Measurements from ENCODE around the gene MTX3.

The MTX3 gene

DNA sequence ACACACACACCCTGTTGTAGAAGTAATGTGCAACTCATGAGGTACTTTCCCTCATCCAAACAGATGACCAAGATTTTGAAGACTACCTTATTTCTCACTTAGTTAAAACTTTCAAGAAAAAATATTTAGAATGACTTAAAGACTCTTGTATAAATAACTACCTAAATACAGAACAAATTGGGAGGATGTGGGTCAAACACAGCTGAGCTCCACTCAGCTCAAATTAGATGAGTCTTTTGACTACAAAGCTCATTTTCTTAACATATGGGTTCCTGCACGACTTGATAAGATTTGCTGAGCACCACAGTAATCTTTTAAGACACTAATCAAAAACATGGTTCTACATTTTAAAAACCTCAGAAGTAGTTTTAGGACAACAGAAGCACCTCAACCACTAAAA, 8.9 kb downstream of the MTX3 start:
- no peak for DNase-seq

DNA sequence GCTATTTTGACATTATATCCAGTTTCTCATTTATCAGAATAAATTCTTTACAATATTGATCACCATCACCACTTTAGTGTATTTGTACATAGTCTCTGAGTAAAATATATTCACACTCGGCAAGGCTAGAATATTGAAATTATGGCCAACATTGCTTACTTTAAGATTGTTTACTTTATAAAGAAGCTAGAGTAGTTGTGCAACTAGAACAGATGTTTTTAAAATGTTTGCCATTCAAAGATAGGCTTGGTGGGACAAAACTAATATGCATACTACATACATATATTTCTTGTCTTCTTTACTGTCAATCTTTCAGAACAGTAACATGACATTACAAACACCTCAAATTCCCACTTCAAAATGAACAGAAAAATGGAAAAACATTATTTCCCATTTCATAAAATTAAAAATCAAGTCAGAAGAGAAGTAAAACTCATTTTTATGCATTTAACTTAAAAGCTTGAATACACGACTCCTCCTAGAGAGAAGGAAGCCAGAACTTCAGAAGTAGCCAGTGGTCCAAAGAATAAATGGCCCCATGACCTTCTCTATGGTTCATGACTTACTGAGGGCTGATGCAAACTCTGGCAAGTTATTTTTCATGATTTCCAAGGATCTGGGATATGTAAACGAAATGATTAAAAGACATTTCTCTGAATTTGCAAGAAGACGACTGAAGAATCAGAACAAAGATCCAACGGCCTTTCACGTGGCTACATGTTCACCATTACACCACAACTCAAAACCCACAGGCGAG, 14.1 kb downstream of the MTX3 start:
- no peak for DNase-seq

DNA sequence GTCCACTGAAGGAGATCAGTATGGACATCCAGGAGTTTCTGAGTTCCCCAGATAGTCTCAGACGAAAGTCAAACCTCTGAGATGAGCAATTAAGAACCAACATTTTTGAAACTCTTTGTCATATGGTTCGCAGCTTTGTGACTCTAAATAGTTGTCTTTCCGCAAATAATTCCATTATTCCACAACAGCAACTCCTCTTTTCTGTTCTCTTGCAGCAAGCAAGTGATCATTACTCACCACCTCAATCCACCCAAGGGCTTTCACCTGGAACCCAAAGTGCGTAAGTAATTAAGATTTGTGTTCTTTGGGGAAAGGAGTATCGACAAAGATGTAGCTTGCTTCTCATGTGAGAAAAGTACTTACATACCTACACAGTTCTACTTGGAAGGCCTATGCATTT, 15.6 kb downstream of the MTX3 start:
- no peak for DNase-seq

GRCh38 chr5:79974886-79975285, 16.2 kb downstream of the MTX3 start:
- DNase-seq, result no peak

GRCh38 chr5:79973996-79974395, 17.1 kb downstream of the MTX3 start:
- no peak for DNase-seq

- DNase-seq, result no peak
These were observed 17.6 kb downstream of the MTX3 start for GRCh38 chr5:79973511-79973910.

DNA sequence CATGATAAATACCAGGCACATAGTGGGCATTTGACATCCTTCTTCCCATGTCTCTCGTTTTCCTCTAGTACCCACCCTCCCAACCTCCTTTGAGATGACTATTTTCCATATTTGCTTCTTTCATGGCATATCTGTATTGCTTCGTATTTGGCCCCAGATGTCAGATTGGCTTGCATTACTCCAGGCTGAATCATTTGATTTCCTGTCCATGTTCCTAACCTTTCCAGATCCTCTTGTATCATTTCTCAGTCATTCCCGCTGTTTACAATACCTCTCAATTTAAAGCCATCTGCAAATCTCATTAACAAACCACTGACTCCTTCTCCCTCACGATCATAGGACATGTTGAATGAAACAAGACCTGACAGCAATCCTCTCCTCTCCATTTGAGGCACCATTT, 19.9 kb downstream of the MTX3 start:
- no peak for DNase-seq

DNA sequence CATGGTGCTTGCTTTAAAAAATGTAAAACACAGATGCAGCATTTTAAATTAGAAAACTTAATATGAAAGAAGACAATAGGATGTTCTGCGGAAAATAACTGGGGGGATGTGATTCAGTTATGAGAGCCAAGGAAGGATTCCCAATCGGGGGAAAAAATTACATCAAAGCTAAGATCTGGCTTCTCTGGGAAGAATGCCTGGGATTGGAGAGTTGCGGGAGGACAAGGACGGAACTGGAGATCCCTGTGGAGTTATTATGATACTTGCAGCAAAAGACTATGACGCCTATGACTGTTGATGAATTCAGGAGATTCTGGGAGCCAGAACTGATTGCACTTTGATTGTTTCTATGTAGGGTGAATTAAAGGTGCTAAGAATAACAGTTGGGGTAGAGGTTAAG, 24.6 kb downstream of the MTX3 start:
- DNase-seq, result no peak

DNA sequence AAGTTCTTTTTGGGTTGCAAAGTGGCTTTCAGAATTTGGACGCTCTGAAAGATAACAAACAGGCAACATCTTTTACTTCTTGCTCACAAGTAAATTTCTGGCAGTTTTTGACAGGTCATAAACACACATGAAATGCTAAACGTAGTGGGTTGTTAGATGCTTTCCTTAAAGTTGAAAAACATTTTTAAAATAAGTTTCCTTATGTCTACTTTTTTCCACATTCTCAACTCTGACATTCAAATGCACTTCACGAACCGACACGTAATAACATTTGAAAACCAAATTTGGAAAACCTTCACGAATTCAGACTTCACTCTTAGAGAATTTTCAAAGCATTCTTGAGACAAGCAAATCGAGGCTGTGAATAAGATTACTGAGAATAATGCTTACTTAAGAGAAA, 26.9 kb downstream of the MTX3 start:
- no peak for DNase-seq

- no peak for DNase-seq
These were observed 27.6 kb downstream of the MTX3 start for GRCh38 chr5:79963261-79964061.

DNA sequence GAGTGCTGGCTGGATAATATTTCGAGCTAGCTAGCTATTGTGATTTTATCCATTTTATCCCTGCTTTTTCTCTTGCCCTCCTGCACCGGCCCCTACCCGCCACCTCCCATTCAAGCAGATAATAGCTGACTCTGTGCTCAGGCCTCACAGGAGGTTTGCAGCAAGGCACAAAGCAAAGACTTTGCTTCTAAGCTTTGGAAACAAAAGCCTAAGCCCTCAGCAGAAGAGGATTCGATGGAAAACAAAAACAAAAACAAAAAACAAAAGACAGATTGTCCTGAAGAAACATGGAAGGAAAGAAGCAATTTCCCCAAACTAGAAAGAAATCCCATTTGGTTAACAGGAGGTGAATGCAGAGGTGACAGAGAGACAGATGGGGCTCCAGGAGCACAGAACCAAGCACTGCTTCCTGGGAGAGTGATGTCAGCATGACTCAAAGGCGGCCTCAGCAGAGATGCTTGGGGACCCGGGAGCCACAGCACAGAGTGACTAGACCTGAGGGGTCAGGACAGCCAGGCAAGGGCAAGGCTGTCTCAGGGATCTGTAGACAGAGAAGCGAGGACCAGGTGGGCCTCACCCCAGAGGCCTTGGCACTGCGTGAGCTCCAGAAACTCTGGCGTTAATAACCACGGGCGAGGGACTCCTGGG, 28.4 kb downstream of the MTX3 start:
- DNase-seq, result no peak

DNA sequence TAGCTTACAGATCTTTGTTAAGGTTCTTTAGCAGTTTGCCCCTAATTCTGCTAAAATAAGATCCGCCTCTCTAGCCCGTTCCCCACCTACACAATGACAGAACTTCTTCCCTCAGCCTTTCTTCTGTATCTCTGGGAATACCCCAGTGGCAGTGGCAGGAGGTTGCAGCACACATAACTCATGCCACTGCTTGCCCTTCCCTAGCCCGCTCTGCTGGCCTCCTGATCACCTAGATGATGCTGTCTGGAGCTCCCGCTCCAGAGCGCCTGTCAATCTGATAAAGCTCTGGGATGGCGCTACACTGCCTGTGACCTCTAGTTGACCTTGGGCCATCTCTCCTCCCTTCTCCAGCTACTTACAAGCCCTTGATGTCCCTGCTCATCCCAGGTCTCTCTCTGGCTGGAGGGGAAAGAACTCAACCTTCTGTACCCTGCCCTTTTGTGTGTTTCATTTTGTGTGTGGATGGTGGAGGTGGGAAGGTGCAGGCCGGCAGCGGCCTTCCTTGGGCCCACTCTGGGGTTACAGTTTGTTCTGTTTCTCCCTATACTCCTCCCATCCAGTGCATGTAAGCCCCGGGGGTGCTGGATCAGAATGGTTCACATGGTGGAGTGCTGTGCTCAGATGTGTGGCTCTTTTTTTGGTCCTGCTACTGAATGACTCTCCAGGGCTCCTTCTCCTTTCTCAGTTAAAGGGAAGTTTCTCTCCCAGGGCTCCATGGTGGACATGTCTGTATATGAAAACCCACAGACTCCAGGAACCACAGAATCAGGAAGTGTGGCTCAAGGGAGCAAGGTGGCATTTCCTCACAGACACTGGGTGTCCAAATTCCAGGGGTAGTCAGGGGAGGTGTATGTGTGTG, 29.1 kb downstream of the MTX3 start:
- no peak for DNase-seq

DNA sequence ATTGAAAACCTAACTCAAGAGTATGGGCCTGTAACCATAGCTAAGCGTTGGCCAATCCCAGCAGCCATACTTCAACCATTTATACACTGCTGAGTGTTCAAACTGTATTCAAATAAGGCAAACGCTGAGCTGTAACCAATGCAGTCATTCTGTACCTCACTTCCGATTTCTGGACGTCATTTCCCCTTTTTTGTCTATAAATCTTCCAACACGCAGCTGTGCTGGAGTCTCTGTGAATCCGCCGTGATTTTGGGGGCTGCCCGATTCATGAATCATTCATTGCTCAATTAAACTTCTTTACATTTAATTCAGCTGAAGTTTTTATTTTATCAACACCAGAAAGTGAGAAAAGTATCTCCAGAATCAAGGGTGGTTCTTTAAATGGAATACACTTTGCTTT, 31.7 kb downstream of the MTX3 start:
- DNase-seq, result no peak

GRCh38 chr5:79955941-79956670, 35.0 kb downstream of the MTX3 start:
- DNase-seq, result no peak

DNA sequence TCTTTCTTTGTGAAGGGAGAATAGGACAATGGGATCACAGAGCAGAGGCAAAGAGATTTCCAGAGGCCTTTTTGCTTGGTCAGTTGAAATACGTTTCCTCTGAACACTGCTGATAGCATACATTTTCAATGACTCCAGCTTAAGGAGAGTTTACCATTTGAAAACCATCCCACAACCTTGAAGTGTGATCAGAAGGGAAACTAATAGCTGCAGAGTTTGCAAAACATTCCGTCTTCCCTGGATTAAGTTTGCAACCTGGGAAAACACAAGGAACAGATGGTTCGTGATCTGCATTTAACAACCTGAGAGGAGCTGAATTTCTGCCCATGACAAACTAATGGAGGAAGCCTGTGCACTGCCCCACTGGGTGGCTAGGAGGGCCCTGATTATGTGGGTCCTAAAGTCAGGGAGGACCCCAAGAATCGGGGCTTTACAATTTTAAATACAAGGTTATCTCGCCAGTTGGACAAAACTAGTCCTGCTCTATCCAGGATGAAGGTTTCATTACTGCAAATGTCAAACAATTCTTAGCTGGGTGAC, 35.6 kb downstream of the MTX3 start:
- DNase-seq, result no peak

GRCh38 chr5:79954620-79955019, 36.4 kb downstream of the MTX3 start:
- DNase-seq, result no peak

DNA sequence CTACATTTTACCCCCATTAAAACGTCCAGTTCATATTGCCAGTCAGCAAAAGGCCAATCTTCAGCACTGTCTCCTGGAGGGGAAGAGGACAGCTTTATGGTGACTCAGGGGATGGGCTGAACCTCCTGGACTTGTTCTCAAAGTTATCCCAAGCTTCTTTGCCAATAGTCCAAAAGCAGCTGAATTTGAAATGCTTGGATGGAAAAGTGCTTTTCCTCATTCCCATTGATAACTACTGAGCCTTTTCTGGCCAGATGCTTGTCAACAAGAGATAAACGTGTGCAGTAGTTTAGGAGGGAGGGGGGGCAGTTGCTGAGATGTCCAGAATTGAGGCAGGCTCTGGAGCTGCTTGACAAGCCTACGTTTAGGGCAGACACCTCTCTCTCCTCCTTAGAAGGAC, 43.5 kb downstream of the MTX3 start:
- no peak for DNase-seq

DNA sequence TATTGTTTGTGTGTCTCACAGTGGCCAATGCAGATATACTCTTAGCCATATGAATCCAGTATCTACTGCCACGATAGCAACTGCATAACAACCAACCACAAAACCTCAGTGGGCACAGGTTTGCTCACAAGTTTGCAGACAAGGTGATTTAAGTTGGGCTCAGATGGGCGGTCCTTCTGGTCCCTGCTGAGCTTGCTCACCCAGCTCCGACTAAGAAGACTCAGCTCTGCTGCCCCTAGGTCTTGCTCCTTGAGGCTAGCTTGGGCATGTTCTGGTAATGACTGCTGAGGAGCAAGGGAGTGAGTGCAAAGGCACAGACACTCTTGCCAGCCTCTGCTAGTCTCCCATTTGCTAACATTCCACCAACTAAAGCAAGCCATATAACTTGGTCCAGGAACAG, 52.6 kb downstream of the MTX3 start:
- DNase-seq, result no peak

GRCh38 chr5:79936646-79937216, 54.3 kb downstream of the MTX3 start:
- DNase-seq, result no peak

- DNase-seq, result no peak
These were observed 54.9 kb downstream of the MTX3 start for GRCh38 chr5:79936002-79936645.

- DNase-seq, result no peak
These were observed 56.4 kb downstream of the MTX3 start for GRCh38 chr5:79934681-79935080.

All from stimulated activated CD4-positive, alpha-beta T cell treated with anti-CD3 and anti-CD28 coated beads, Interleukin-4, amount 100 ng/mL, for 4 hours (primary cell).